Measurements from ENCODE around the gene TMEM140.

The TMEM140 gene

GRCh38 chr7:135160858-135161653 lies 13.2 kb downstream of the TMEM140 start:
- no peak for TF ChIP-seq CTCF (IDR thresholded peaks at IDR 0.05; ENCODE audit: control insufficient read depth, insufficient read depth, low read depth, low read length, missing control alignments)
- no peak overlapping the region for H3K4me3 ChIP-seq (ENCODE audit: control insufficient read depth, low read depth, low read length)
- DNase-seq (ENCODE audit: low read depth) = no peak

- no peak overlapping the region for H3K4me3 ChIP-seq (ENCODE audit: control insufficient read depth, low read depth, low read length)
- TF ChIP-seq CTCF (IDR thresholded peaks at IDR 0.05; ENCODE audit: control insufficient read depth, insufficient read depth, low read depth, low read length, missing control alignments) = no peak
- no peak for DNase-seq (ENCODE audit: low read depth)
Observed at GRCh38 chr7:135161669-135162068, 13.8 kb downstream of the TMEM140 start.

GRCh38 chr7:135162382-135163001 lies 14.6 kb downstream of the TMEM140 start:
- no peak for TF ChIP-seq CTCF (IDR thresholded peaks at IDR 0.05; ENCODE audit: control insufficient read depth, insufficient read depth, low read depth, low read length, missing control alignments)
- DNase-seq (ENCODE audit: low read depth) = no peak
- no peak overlapping the region for H3K4me3 ChIP-seq (ENCODE audit: control insufficient read depth, low read depth, low read length)

- no peak for DNase-seq (ENCODE audit: low read depth)
- no peak for TF ChIP-seq CTCF (IDR thresholded peaks at IDR 0.05; ENCODE audit: control insufficient read depth, insufficient read depth, low read depth, low read length, missing control alignments)
- no peak overlapping the region for H3K4me3 ChIP-seq (ENCODE audit: control insufficient read depth, low read depth, low read length)
Observed at GRCh38 chr7:135164357-135165061, 16.6 kb downstream of the TMEM140 start.

- H3K4me3 ChIP-seq (ENCODE audit: control insufficient read depth, low read depth, low read length) = no peak overlapping the region
- DNase-seq (ENCODE audit: low read depth) = no peak
- TF ChIP-seq CTCF (IDR thresholded peaks at IDR 0.05; ENCODE audit: control insufficient read depth, insufficient read depth, low read depth, low read length, missing control alignments) = no peak
Observed at GRCh38 chr7:135165862-135166261, 18.0 kb downstream of the TMEM140 start.

- no peak for TF ChIP-seq CTCF (IDR thresholded peaks at IDR 0.05; ENCODE audit: control insufficient read depth, insufficient read depth, low read depth, low read length, missing control alignments)
- no peak overlapping the region for H3K4me3 ChIP-seq (ENCODE audit: control insufficient read depth, low read depth, low read length)
- no peak for DNase-seq (ENCODE audit: low read depth)
Observed at GRCh38 chr7:135166338-135166990, 18.6 kb downstream of the TMEM140 start.
